Hepatocyte (in vitro differentiated cells): ENCODE results near the gene FTCD. TPM values are rescaled to one million over a fixed set of nuclear protein-coding genes. Genes with fewer than 3 reads are reported as not detected.

Experiments used
- DNase-seq: peaks from one replicate; pipeline ENCODE4 v3.0.0-alpha.2; 2016; ENCODE audit warnings: low spot score
- H2AFZ ChIP-seq: fragments of 200-600 bp; sonication (generic); 2 replicates; pipeline ENCODE4 v1.6.0; 2016; ENCODE audit warnings: antibody characterized with exemption, mild to moderate bottlenecking
- H3K27ac ChIP-seq: fragments of 200-600 bp; sonication (generic); 2 replicates; pipeline ENCODE4 v1.5.1; 2016; ENCODE audit warnings: mild to moderate bottlenecking
- H3K27me3 ChIP-seq: fragments of 200-600 bp; sonication (generic); 2 replicates; pipeline ENCODE4 v1.6.1; 2016
- H3K36me3 ChIP-seq: fragments of 200-600 bp; sonication (generic); replicated peaks from 2 replicates; pipeline ENCODE4 v1.5.1; 2016; ENCODE audit warnings: low read depth; ENCODE audit not compliant: insufficient read depth
- H3K4me1 ChIP-seq: fragments of 200-600 bp; sonication (generic); 2 replicates; pipeline ENCODE4 v1.5.1; 2016; ENCODE audit warnings: mild to moderate bottlenecking, moderate library complexity; ENCODE audit not compliant: insufficient read depth
- H3K4me2 ChIP-seq: fragments of 200-600 bp; sonication (generic); 2 replicates; pipeline ENCODE4 v1.6.0; 2016
- H3K4me3 ChIP-seq: fragments of 200-600 bp; sonication (generic); 2 replicates; pipeline ENCODE4 v1.5.1; 2016; ENCODE audit warnings: mild to moderate bottlenecking
- H3K79me2 ChIP-seq: fragments of 200-600 bp; sonication (generic); 2 replicates; pipeline ENCODE4 v1.6.0; 2017; ENCODE audit warnings: mild to moderate bottlenecking
- H3K9me2 ChIP-seq: fragments of 200-600 bp; sonication (generic); replicated peaks from 2 replicates; pipeline ENCODE4 v1.6.0; 2017; ENCODE audit warnings: mild to moderate bottlenecking; ENCODE audit not compliant: insufficient read depth
- H3K9me3 ChIP-seq: fragments of 200-600 bp; sonication (generic); 2 replicates; pipeline ENCODE4 v1.5.1; 2016; ENCODE audit warnings: low read depth, mild to moderate bottlenecking
- H4K20me1 ChIP-seq: fragments of 200-600 bp; sonication (generic); 2 replicates; pipeline ENCODE4 v1.6.0; 2016; ENCODE audit warnings: mild to moderate bottlenecking; ENCODE audit not compliant: insufficient read depth, poor library complexity, severe bottlenecking
- EZH2 ChIP-seq: fragments of 200-600 bp; sonication (generic); IDR thresholded peaks from 2 replicates; pipeline ENCODE4 v1.6.1; 2016; ENCODE audit warnings: antibody characterized with exemption, mild to moderate bottlenecking, borderline replicate concordance
- EZH2phosphoT487 ChIP-seq: fragments of 200-600 bp; sonication (generic); IDR thresholded peaks from one replicate; pipeline ENCODE4 v1.6.1; 2018; ENCODE audit warnings: antibody characterized with exemption, mild to moderate bottlenecking, low read depth, moderate library complexity; ENCODE audit not compliant: unreplicated experiment, severe bottlenecking
- WGBS: methylation state at CpG from one replicate; pipeline ENCODE4 v1.1.6; 2016; ENCODE audit warnings: low lambda C conversion rate; ENCODE audit errors: missing lambda C conversion rate; 5-methylcytosine and 5-hydroxymethylcytosine counted together
- polyA plus RNA-seq: library from polyadenylated mRNA; unstranded; fragments of >200 nt; fragmentation: Nextera tagmentation; extraction: Ambion mirVana; gene quantifications from 2 replicates; pipeline ENCODE4 v1.2.1, GENCODE V29; 2016
- total RNA-seq: library from RNA; depleted of rRNA; stranded (reverse); fragments of >200 nt; gene quantifications from 2 replicates; pipeline ENCODE4 v1.2.3, GENCODE V29; 2014
- TF ChIP-seq, protein P1 (sequence below): fragments of 200-600 bp; sonication (generic); IDR thresholded peaks from 2 replicates; pipeline ENCODE4 v1.5.1; 2016; ENCODE audit warnings: antibody characterized with exemption, mild to moderate bottlenecking; ENCODE audit not compliant: poor library complexity

The FTCD gene
- total and polyA plus RNA-seq, 2 experiments from 2014 or later: 27.5 to 76.8 TPM

DNA sequence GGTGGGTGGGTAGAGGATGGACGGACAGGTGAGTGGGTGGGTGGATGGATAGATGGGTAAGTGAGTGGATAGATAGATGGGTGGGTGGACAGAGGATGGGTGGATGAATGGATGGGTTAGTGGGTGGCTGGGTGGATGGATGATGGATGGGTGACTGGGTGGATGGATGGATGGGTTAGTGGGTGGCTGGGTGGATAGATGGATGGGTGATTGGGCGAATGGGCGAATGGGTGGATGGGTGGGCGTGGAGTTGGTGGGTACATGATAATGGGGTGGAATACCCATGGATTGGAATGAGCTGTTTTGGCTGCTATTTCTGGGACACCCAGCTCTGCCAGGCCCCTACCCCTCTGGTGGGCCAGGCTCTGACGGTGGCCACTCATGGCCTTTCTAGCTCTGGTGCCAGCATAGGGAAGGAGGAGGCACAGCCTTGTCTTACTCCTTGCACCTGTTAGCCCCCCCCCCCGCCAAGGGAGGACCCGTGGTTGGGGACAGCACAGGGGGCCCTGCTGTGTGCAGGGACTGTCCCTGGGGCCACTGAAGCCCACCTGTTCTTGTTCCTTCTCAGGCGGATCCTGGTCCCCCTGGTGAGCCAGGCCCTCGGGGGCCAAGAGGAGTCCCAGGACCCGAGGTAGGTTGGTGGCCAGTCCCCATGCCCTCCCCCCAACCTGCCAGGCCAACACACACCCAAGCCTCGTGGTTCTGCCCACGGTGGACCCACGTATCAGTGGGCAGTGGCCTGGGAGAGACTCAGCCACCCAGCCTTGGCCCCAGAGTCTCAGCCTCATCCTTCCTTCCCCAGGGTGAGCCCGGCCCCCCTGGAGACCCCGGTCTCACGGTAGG, 31.1 kb downstream of the FTCD start:
- no peaks in the 10 kb centered on the region for H3K36me3 ChIP-seq
- no peak overlapping the region for H3K4me2 ChIP-seq
- H3K9me3 ChIP-seq: no peaks in the 10 kb centered on the region
- DNase-seq: no peak
- no peaks in the 10 kb centered on the region for H4K20me1 ChIP-seq
- H2AFZ ChIP-seq: no peak overlapping the region
- no peak overlapping the region for H3K4me3 ChIP-seq
- no peak overlapping the region for H3K27ac ChIP-seq
- WGBS: 96% methylated on average over 16 of the region's 16 CpGs
- no peaks in the 10 kb centered on the region for H3K27me3 ChIP-seq
- H3K79me2 ChIP-seq: no peaks in the 10 kb centered on the region
- no peaks in the 10 kb centered on the region for H3K9me2 ChIP-seq
- peaks cover 8% of the 10 kb centered on the region for H3K4me1 ChIP-seq
- TF ChIP-seq EZH2 (no peak), EZH2phosphoT487 (no peak)
- TF ChIP-seq, protein P1, sequence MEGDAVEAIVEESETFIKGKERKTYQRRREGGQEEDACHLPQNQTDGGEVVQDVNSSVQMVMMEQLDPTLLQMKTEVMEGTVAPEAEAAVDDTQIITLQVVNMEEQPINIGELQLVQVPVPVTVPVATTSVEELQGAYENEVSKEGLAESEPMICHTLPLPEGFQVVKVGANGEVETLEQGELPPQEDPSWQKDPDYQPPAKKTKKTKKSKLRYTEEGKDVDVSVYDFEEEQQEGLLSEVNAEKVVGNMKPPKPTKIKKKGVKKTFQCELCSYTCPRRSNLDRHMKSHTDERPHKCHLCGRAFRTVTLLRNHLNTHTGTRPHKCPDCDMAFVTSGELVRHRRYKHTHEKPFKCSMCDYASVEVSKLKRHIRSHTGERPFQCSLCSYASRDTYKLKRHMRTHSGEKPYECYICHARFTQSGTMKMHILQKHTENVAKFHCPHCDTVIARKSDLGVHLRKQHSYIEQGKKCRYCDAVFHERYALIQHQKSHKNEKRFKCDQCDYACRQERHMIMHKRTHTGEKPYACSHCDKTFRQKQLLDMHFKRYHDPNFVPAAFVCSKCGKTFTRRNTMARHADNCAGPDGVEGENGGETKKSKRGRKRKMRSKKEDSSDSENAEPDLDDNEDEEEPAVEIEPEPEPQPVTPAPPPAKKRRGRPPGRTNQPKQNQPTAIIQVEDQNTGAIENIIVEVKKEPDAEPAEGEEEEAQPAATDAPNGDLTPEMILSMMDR: no peak

DNA sequence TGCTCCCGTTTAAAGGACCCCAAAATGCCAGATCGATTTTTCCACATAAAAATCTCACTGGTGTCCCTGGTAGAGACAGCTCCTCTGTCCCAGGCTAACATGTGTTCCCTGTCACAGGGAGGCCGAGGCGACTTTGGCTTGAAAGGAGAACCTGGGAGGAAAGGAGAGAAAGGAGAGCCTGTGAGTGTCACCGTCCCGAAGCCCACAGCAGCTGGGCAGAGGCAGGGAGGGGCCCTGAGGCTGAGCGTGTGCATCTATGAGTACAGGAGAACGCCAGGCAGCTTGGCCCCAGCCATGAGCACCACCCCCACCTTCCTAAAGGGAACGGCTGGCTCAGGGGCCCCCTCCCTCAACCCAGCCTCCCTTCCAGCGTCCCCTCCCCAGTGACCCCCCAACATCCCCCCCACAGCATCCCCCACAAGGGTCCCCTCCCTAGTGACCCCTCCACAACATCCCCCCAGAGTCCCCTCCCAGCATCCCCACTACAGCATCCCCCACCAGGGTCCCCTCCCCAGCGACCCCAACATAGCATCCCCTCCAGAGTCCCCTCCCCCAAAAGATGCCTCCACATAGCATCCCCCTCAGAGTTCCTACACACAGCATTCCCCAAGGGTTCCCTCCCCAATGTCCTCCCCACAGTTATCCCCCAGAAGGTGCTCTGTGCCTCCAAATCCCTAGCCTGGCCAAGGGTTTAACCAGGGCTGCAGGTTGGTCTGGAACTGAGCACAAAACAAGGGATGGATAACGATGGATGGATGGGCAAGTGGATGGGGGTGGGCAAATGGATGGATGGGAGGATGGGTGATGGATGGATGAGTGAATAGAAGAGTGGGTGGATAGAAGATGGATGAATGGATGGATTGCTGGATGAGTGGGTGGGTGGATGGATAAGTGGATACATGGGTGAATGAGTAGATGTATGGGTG, 32.4 kb downstream of the FTCD start:
- DNase-seq: no peak
- H3K27ac ChIP-seq: no peak overlapping the region
- H2AFZ ChIP-seq: no peak overlapping the region
- H3K4me3 ChIP-seq: no peak overlapping the region
- H3K36me3 ChIP-seq: no peaks in the 10 kb centered on the region
- no peak overlapping the region for H3K4me2 ChIP-seq
- H3K4me1 ChIP-seq: peaks cover 3% of the 10 kb centered on the region
- no peak for TF ChIP-seq EZH2
- TF ChIP-seq, protein P1: no peak
- no peaks in the 10 kb centered on the region for H3K79me2 ChIP-seq
- H3K9me3 ChIP-seq: no peaks in the 10 kb centered on the region
- H3K9me2 ChIP-seq: no peaks in the 10 kb centered on the region
- WGBS: 96% methylated on average over 10 of the region's 12 CpGs
- no peaks in the 10 kb centered on the region for H3K27me3 ChIP-seq
- no peaks in the 10 kb centered on the region for H4K20me1 ChIP-seq

DNA sequence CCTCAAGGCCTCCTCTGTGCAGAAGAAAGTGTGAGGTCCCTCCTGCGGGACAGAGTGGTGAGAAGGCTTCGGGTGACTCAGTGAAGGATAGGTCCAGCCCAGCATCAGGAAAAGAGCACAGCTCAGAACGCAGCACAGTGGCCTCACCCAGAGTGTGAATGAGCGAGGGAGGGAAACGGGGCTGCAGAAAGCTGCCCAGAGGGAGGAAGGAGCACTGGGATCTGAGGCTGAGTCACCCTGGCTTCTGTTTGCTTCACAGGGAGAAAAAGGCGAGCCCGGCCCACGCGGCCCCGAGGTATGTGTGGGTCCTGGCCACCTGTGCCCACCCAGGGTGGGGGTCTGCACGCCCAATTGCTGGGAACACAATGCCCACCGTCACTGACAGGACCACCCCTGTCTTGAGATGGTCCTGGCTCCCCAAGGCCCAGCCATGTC, 33.1 kb downstream of the FTCD start:
- Histone ChIP-seq H3K27me3 (no peaks in the 10 kb centered on the region), H3K4me1 (no peaks in the 10 kb centered on the region), H3K79me2 (no peaks in the 10 kb centered on the region), H3K4me2 (no peak overlapping the region), H3K4me3 (no peak overlapping the region), H3K9me2 (no peaks in the 10 kb centered on the region), H3K9me3 (no peaks in the 10 kb centered on the region), H2AFZ (no peak overlapping the region), H3K27ac (no peak overlapping the region), H3K36me3 (no peaks in the 10 kb centered on the region), H4K20me1 (no peaks in the 10 kb centered on the region)
- no peak for DNase-seq
- no peak for TF ChIP-seq EZH2phosphoT487
- TF ChIP-seq, protein P1: no peak
- TF ChIP-seq EZH2: no peak
- WGBS: 93% methylated on average over 11 of the region's 12 CpGs
